Glutamatergic neuron (in vitro differentiated cells): ENCODE measurements around the gene RAMP1. TPM values are rescaled to one million over a fixed set of nuclear protein-coding genes. Genes with fewer than 3 reads are reported as not detected.

Experiments
- DNase-seq: peaks from one replicate; pipeline ENCODE4 v3.0.0; 2022
- H3K27ac Mint-ChIP-seq: one replicate; pipeline ENCODE4 v1.8.0; 2020; ENCODE audit warnings: mild to moderate bottlenecking, mixed read lengths, inconsistent platforms; ENCODE audit not compliant: unreplicated experiment
- H3K27me3 Mint-ChIP-seq: one replicate; pipeline ENCODE4 v1.8.0; 2020; ENCODE audit warnings: mild to moderate bottlenecking, moderate library complexity, mixed read lengths, inconsistent platforms; ENCODE audit not compliant: unreplicated experiment
- H3K36me3 Mint-ChIP-seq: one replicate; pipeline ENCODE4 v1.8.0; 2020; ENCODE audit warnings: mild to moderate bottlenecking, mixed read lengths, inconsistent platforms; ENCODE audit not compliant: unreplicated experiment
- H3K4me1 Mint-ChIP-seq: one replicate; pipeline ENCODE4 v1.8.0; 2020; ENCODE audit warnings: mild to moderate bottlenecking, low read depth, mixed read lengths, inconsistent platforms; ENCODE audit not compliant: unreplicated experiment
- H3K4me3 Mint-ChIP-seq: one replicate; pipeline ENCODE4 v1.8.0; 2020; ENCODE audit warnings: mild to moderate bottlenecking, mixed read lengths, inconsistent platforms; ENCODE audit not compliant: unreplicated experiment
- H3K9me3 Mint-ChIP-seq: one replicate; pipeline ENCODE4 v1.8.0; 2020; ENCODE audit warnings: mild to moderate bottlenecking, moderate library complexity, mixed read lengths, inconsistent platforms; ENCODE audit not compliant: unreplicated experiment
- total RNA-seq: library from RNA; stranded (reverse); fragmentation: NEBNext Ultra II Directional; extraction: Animal tissue kit (Norgen Biotek cat#: 25700); gene quantifications from one replicate; pipeline ENCODE4 v1.2.1, GENCODE V29; 2021; ENCODE audit not compliant: unreplicated experiment
- TF ChIP-seq, protein P1 (sequence below): fragments of 200-600 bp; sonication (generic); IDR thresholded peaks from one replicate; pipeline ENCODE4 v1.5.0; 2021; ENCODE audit not compliant: partially characterized antibody, unreplicated experiment

RAMP1 gene
- total RNA-seq, 1 donor from 2014 or later: 7.6 TPM

DNA sequence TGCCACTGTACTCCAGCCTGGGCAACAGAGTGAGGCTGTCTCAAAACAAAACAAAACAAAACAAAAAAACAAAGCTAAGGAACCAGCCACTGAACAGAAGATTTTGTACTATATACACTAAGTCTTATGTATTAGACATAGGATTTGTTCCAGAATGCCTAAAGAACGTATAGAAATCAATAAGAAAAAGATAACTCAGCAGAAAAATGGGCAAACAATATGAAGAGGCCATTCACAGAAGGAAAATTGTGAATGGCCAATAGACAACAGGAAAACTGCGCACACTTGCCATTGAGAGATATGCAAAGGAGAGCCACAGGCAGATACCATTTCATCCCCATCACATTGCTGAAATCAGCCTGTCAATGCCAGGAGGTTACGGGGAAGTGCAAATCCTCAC, 92.5 kb downstream of the RAMP1 start:
- TF ChIP-seq, protein P1, sequence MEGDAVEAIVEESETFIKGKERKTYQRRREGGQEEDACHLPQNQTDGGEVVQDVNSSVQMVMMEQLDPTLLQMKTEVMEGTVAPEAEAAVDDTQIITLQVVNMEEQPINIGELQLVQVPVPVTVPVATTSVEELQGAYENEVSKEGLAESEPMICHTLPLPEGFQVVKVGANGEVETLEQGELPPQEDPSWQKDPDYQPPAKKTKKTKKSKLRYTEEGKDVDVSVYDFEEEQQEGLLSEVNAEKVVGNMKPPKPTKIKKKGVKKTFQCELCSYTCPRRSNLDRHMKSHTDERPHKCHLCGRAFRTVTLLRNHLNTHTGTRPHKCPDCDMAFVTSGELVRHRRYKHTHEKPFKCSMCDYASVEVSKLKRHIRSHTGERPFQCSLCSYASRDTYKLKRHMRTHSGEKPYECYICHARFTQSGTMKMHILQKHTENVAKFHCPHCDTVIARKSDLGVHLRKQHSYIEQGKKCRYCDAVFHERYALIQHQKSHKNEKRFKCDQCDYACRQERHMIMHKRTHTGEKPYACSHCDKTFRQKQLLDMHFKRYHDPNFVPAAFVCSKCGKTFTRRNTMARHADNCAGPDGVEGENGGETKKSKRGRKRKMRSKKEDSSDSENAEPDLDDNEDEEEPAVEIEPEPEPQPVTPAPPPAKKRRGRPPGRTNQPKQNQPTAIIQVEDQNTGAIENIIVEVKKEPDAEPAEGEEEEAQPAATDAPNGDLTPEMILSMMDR: no peak
- Mint-ChIP-seq H3K27me3 (peaks cover 2% of the 10 kb centered on the region), H3K36me3 (peaks cover 3% of the 10 kb centered on the region), H3K9me3 (peaks cover 1% of the 10 kb centered on the region), H3K27ac (no peak overlapping the region), H3K4me3 (no peak overlapping the region), H3K4me1 (no peaks in the 10 kb centered on the region)
- DNase-seq: no peak

DNA sequence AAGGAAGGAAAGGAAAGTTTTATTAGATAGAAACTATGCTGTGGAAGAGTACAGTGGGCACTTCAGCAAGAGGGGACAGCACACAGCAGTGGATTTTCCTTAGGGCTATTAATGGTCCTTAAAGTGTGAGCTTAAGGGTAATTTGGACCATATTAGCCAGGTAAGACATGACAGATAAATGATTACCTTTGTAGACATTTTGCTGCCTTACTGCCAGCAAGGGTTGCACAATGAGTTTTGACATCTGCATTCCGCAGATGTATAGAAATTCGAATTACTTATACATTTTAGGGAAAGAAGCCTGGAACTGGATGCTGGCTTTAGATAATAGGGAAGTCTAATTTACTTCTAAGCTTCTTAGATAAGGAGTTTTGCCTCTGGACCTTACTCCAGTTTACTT, 93.4 kb downstream of the RAMP1 start:
- TF ChIP-seq, protein P1: no peak
- H3K36me3 Mint-ChIP-seq: peaks cover 3% of the 10 kb centered on the region
- H3K9me3 Mint-ChIP-seq: peaks cover 4% of the 10 kb centered on the region
- no peak for DNase-seq
- no peak overlapping the region for H3K27ac Mint-ChIP-seq
- peaks cover 2% of the 10 kb centered on the region for H3K27me3 Mint-ChIP-seq
- no peaks in the 10 kb centered on the region for H3K4me1 Mint-ChIP-seq
- H3K4me3 Mint-ChIP-seq: no peak overlapping the region

GRCh38 chr2:237955640-237956401, 96.4 kb downstream of the RAMP1 start:
- Mint-ChIP-seq H3K4me1 (no peaks in the 10 kb centered on the region), H3K36me3 (peaks cover 6% of the 10 kb centered on the region), H3K4me3 (no peak overlapping the region), H3K9me3 (peaks cover 4% of the 10 kb centered on the region), H3K27ac (no peak overlapping the region), H3K27me3 (peaks cover 4% of the 10 kb centered on the region)
- no peak for DNase-seq
- TF ChIP-seq, protein P1: no peak

GRCh38 chr2:237956402-237956736, 96.9 kb downstream of the RAMP1 start:
- no peaks in the 10 kb centered on the region for H3K4me1 Mint-ChIP-seq
- DNase-seq: peak; percentile 54
- H3K9me3 Mint-ChIP-seq: peaks cover 4% of the 10 kb centered on the region
- peaks cover 4% of the 10 kb centered on the region for H3K27me3 Mint-ChIP-seq
- TF ChIP-seq, protein P1: peak; percentile 7
- H3K27ac Mint-ChIP-seq: no peak overlapping the region
- peaks cover 6% of the 10 kb centered on the region for H3K36me3 Mint-ChIP-seq
- H3K4me3 Mint-ChIP-seq: no peak overlapping the region

GRCh38 chr2:237961637-237962036, 102.2 kb downstream of the RAMP1 start:
- H3K27ac Mint-ChIP-seq: no peak overlapping the region
- peaks cover 10% of the 10 kb centered on the region for H3K9me3 Mint-ChIP-seq
- H3K4me3 Mint-ChIP-seq: no peak overlapping the region
- no peak for DNase-seq
- H3K4me1 Mint-ChIP-seq: peaks cover 1% of the 10 kb centered on the region
- peaks cover 13% of the 10 kb centered on the region for H3K36me3 Mint-ChIP-seq
- peaks cover 4% of the 10 kb centered on the region for H3K27me3 Mint-ChIP-seq
- TF ChIP-seq, protein P1: no peak
